Activated CD8-positive, alpha-beta memory T cell treated with anti-CD3 and anti-CD28 coated beads, Interleukin-2, amount 10 ng/mL, durations not matched to agents 7 days and 5 days (primary cell): ENCODE data around the gene CCBE1. TPM values are rescaled to one million over a fixed set of nuclear protein-coding genes. Genes with fewer than 3 reads are reported as not detected.

Experiments used
- ATAC-seq: fragments of 150-1000 bp; cut with Tn5 transposase; one replicate; pipeline ENCODE4 v1.10.0; 2021; ENCODE audit warnings: moderate library complexity
- CTCF ChIA-PET: fragments of 350-600 bp; sonication (Branson Sonifier 250); formaldehyde crosslinking; loops from one replicate; lab custom pipeline; 2021; ENCODE audit warnings: antibody characterized with exemption; lab: Charles Lee
- DNase-seq: peaks from one replicate; pipeline ENCODE4 v3.0.0-alpha.2; 2020
- H3K27ac Mint-ChIP-seq: one replicate; pipeline ENCODE4 v1.8.0; 2021; ENCODE audit warnings: mild to moderate bottlenecking, mixed read lengths
- H3K27me3 Mint-ChIP-seq: one replicate; pipeline ENCODE4 v1.8.0; 2021; ENCODE audit warnings: mixed read lengths
- H3K36me3 Mint-ChIP-seq: one replicate; pipeline ENCODE4 v1.8.0; 2021; ENCODE audit warnings: mild to moderate bottlenecking, mixed read lengths
- H3K4me1 Mint-ChIP-seq: one replicate; pipeline ENCODE4 v1.8.0; 2021; ENCODE audit warnings: mixed read lengths
- H3K4me3 Mint-ChIP-seq: one replicate; pipeline ENCODE4 v1.8.0; 2021; ENCODE audit warnings: mild to moderate bottlenecking, moderate library complexity, mixed read lengths
- H3K9me3 Mint-ChIP-seq: one replicate; pipeline ENCODE4 v1.8.0; 2022; ENCODE audit warnings: low read depth, mixed read lengths
- total RNA-seq, 2 experiments: library from RNA; stranded (reverse); gene quantifications; one replicate each; pipeline ENCODE4 v1.2.3, GENCODE V29; 2021

Gene CCBE1
- total RNA-seq, 2 experiments from 2014 or later = 0.12 TPM; not detected in 1

- CTCF ChIA-PET = interaction anchor here (1.0 kb wide), 1 partner anchor 12 kb away, joined by 3 read pairs; no protein-coding TSS in a partner anchor
- Mint-ChIP-seq H3K4me1 (no peaks in the 10 kb centered on the region), H3K27me3 (peaks cover 53% of the 10 kb centered on the region), H3K36me3 (no peaks in the 10 kb centered on the region), H3K4me3 (no peak overlapping the region), H3K27ac (no peak overlapping the region), H3K9me3 (no peaks in the 10 kb centered on the region)
- DNase-seq (no peak), ATAC-seq (no peak)
Measured at GRCh38 chr18:59414111-59414653, 283.0 kb downstream of the CCBE1 start.

GRCh38 chr18:59402432-59403090 lies 294.7 kb downstream of the CCBE1 start:
- H3K4me3 Mint-ChIP-seq = no peak overlapping the region
- H3K4me1 Mint-ChIP-seq = peaks cover 3% of the 10 kb centered on the region
- ATAC-seq (peak; percentile 96), DNase-seq (peak; percentile 78)
- no peaks in the 10 kb centered on the region for H3K36me3 Mint-ChIP-seq
- no peak overlapping the region for H3K27ac Mint-ChIP-seq
- no peaks in the 10 kb centered on the region for H3K9me3 Mint-ChIP-seq
- CTCF ChIA-PET = interaction anchor here (0.6 to 6.5 kb wide), 27 partner anchors 10 to 332 kb away, joined by 3 to 117 read pairs (median 4); partner anchors contain the start of genes CPLX4 and RAX
- H3K27me3 Mint-ChIP-seq = no peaks in the 10 kb centered on the region

- Mint-ChIP-seq H3K27ac (no peak overlapping the region), H3K27me3 (peaks cover 7% of the 10 kb centered on the region), H3K9me3 (no peaks in the 10 kb centered on the region), H3K36me3 (no peaks in the 10 kb centered on the region), H3K4me3 (no peak overlapping the region), H3K4me1 (peaks cover 8% of the 10 kb centered on the region)
- DNase-seq (no peak), ATAC-seq (no peak)
- CTCF ChIA-PET = interaction anchor here (6.5 kb wide), 1 partner anchor 91 kb away, joined by 117 read pairs; no protein-coding TSS in a partner anchor
Measured at GRCh38 chr18:59400407-59400806, 296.8 kb downstream of the CCBE1 start.

- Mint-ChIP-seq H3K9me3 (no peaks in the 10 kb centered on the region), H3K4me1 (peaks cover 8% of the 10 kb centered on the region), H3K36me3 (no peaks in the 10 kb centered on the region), H3K27ac (no peak overlapping the region), H3K27me3 (peaks cover 33% of the 10 kb centered on the region), H3K4me3 (no peak overlapping the region)
- peak; percentile 12 for ATAC-seq
- CTCF ChIA-PET = no interaction called here
- DNase-seq = no peak
Measured at GRCh38 chr18:59395226-59396175, 301.7 kb downstream of the CCBE1 start.

- ATAC-seq = no peak
Measured at GRCh38 chr18:59393381-59393780, 303.8 kb downstream of the CCBE1 start.

GRCh38 chr18:59388817-59389216 lies 308.4 kb downstream of the CCBE1 start:
- H3K4me1 Mint-ChIP-seq = no peaks in the 10 kb centered on the region
- H3K4me3 Mint-ChIP-seq = no peak overlapping the region
- CTCF ChIA-PET = interaction anchor here (1.2 to 1.7 kb wide), 4 partner anchors 13 to 80 kb away, joined by 3 to 5 read pairs (median 3); no protein-coding TSS in a partner anchor

More at GRCh38 chr18:59393381-59393780, 303.8 kb downstream of the CCBE1 start:
- Mint-ChIP-seq H3K4me1 (peaks cover 8% of the 10 kb centered on the region), H3K27ac (no peak overlapping the region), H3K27me3 (peaks cover 36% of the 10 kb centered on the region), H3K4me3 (no peak overlapping the region), H3K36me3 (no peaks in the 10 kb centered on the region), H3K9me3 (no peaks in the 10 kb centered on the region)
- no peak for DNase-seq
- CTCF ChIA-PET = interaction anchor here (2.7 kb wide), 1 partner anchor 9 kb away, joined by 12 read pairs; no protein-coding TSS in a partner anchor

GRCh38 chr18:59387687-59388565 lies 309.3 kb downstream of the CCBE1 start:
- H3K27ac Mint-ChIP-seq = no peak overlapping the region
- CTCF ChIA-PET = interaction anchor here (1.3 to 1.7 kb wide), 3 partner anchors 14 to 79 kb away, joined by 3 read pairs; no protein-coding TSS in a partner anchor
- ATAC-seq (no peak), DNase-seq (no peak)
- no peaks in the 10 kb centered on the region for H3K36me3 Mint-ChIP-seq
- peaks cover 12% of the 10 kb centered on the region for H3K27me3 Mint-ChIP-seq
- no peak overlapping the region for H3K4me3 Mint-ChIP-seq
- no peaks in the 10 kb centered on the region for H3K9me3 Mint-ChIP-seq
- H3K4me1 Mint-ChIP-seq = no peaks in the 10 kb centered on the region

More at GRCh38 chr18:59388817-59389216, 308.4 kb downstream of the CCBE1 start:
- H3K27ac Mint-ChIP-seq = no peak overlapping the region
- ATAC-seq (no peak), DNase-seq (no peak)
- H3K9me3 Mint-ChIP-seq = no peaks in the 10 kb centered on the region
- peaks cover 18% of the 10 kb centered on the region for H3K27me3 Mint-ChIP-seq
- H3K36me3 Mint-ChIP-seq = no peaks in the 10 kb centered on the region

- ATAC-seq (no peak), DNase-seq (no peak)
- no peaks in the 10 kb centered on the region for H3K36me3 Mint-ChIP-seq
- H3K27me3 Mint-ChIP-seq = peaks cover 6% of the 10 kb centered on the region
- H3K4me1 Mint-ChIP-seq = no peaks in the 10 kb centered on the region
- CTCF ChIA-PET = interaction anchor here (1.7 kb wide), 1 partner anchor 16 kb away, joined by 3 read pairs; no protein-coding TSS in a partner anchor
- no peak overlapping the region for H3K4me3 Mint-ChIP-seq
- no peaks in the 10 kb centered on the region for H3K9me3 Mint-ChIP-seq
- no peak overlapping the region for H3K27ac Mint-ChIP-seq
Measured at GRCh38 chr18:59386909-59387686, 310.1 kb downstream of the CCBE1 start.

- ATAC-seq (no peak), DNase-seq (no peak)
- H3K36me3 Mint-ChIP-seq = no peaks in the 10 kb centered on the region
- no peaks in the 10 kb centered on the region for H3K9me3 Mint-ChIP-seq
- CTCF ChIA-PET = no interaction called here
- peaks cover under 1% of the 10 kb centered on the region for H3K27me3 Mint-ChIP-seq
- no peak overlapping the region for H3K27ac Mint-ChIP-seq
- no peak overlapping the region for H3K4me3 Mint-ChIP-seq
- no peaks in the 10 kb centered on the region for H3K4me1 Mint-ChIP-seq
Measured at GRCh38 chr18:59385191-59385590, 312.0 kb downstream of the CCBE1 start.

GRCh38 chr18:59383851-59384250 lies 313.4 kb downstream of the CCBE1 start:
- no peaks in the 10 kb centered on the region for H3K36me3 Mint-ChIP-seq
- H3K4me3 Mint-ChIP-seq = no peak overlapping the region
- peaks cover 8% of the 10 kb centered on the region for H3K27me3 Mint-ChIP-seq
- DNase-seq (no peak), ATAC-seq (no peak)
- no peak overlapping the region for H3K27ac Mint-ChIP-seq
- no peaks in the 10 kb centered on the region for H3K4me1 Mint-ChIP-seq
- H3K9me3 Mint-ChIP-seq = no peaks in the 10 kb centered on the region
- CTCF ChIA-PET = interaction anchor here (0.7 to 1.5 kb wide), 2 partner anchors 18 to 76 kb away, joined by 3 to 4 read pairs; no protein-coding TSS in a partner anchor

- CTCF ChIA-PET = no interaction called here
- H3K27me3 Mint-ChIP-seq = peaks cover 21% of the 10 kb centered on the region
- no peaks in the 10 kb centered on the region for H3K36me3 Mint-ChIP-seq
- DNase-seq = no peak
- H3K27ac Mint-ChIP-seq = no peak overlapping the region
- ATAC-seq = no peak
- H3K4me1 Mint-ChIP-seq = no peaks in the 10 kb centered on the region
- H3K4me3 Mint-ChIP-seq = no peak overlapping the region
- no peaks in the 10 kb centered on the region for H3K9me3 Mint-ChIP-seq
Measured at GRCh38 chr18:59382383-59382782, 314.8 kb downstream of the CCBE1 start.

GRCh38 chr18:59381949-59382348 lies 315.3 kb downstream of the CCBE1 start:
- Mint-ChIP-seq H3K4me1 (no peaks in the 10 kb centered on the region), H3K4me3 (no peak overlapping the region), H3K9me3 (no peaks in the 10 kb centered on the region), H3K36me3 (no peaks in the 10 kb centered on the region), H3K27me3 (peaks cover 21% of the 10 kb centered on the region), H3K27ac (no peak overlapping the region)
- no peak for DNase-seq
- CTCF ChIA-PET = no interaction called here
- no peak for ATAC-seq
